ENCODE measurements around the gene ZNG1B. TPM values are rescaled to one million over a fixed set of nuclear protein-coding genes. Genes with fewer than 3 reads are reported as not detected.
"Not testable (repeated sequence)": the region's sequence is repeated elsewhere in the genome, so short reads cannot be mapped to it uniquely, and the experiment has no call there.

Gene ZNG1B
- total RNA-seq, 5 donors from 2014 or later (not counting 1 experiment from before 2014, with no cell fraction given), result 27.6 to 35.3 (median 33.4) TPM

DNA sequence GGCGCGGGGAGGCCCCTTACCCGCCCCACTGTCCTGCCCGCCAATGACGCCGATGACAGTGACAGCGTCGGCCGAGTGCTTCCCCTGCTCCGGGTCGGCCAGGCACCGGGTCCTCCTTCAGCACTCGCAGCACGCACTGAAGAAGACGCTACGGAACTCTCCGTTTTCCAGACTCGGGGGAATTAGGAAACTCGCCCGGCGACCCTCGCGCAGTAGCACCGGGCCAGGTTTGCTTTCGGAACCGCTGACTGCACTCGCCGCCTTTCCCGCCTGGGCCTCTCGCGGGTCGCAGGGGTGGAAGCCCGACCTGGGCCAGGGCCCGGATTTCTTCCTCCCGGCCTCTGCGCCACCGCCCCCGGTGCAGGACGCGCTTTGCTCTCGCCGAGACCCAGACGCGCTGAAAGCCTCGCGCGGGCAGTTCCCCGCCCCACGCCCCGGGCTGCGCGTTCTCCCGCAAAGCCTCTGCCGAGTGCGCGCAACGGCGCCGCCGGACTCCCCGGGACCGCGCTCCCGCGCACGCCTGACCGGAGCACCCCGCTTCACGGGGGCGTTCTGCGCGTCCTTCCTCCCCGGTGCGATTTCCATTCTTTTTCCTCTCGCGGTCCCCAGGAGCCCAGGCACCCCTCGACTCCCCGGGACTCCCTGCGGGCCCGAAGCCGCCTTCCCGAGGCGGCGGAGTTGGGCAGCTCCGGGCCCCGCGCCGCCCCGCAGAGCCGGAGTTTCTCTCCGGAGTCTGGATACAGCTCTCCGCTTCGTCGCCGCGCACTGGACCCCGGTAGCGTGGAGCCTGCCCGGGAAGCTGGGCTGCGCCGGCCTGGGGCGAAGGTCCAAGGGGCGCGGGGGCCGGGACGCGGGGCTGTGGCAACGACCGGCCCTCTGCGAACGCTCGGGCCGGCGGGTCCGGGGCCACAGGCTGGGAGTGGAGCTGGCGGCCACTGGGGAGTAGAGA lies 65.9 kb downstream of the ZNG1B start:
- POLR2A ChIA-PET; CTCF ChIA-PET; H3K27ac ChIP-seq (ENCODE audit: low read length); H3K36me3 ChIP-seq (ENCODE audit: control insufficient read depth in 2 of 2, extremely low read depth in 1 of 2, insufficient read depth in 1 of 2, low read length in 1 of 2); H3K9me3 Mint-ChIP-seq; H3K27ac Mint-ChIP-seq; H3K9me3 ChIP-seq; H3K36me3 Mint-ChIP-seq: not testable (repeated sequence)
- DNase-seq (peak in 19 of 35 experiments; percentile 1 to 64 (median 27)), ATAC-seq (replicated peaks in 1 of 4) (peak; percentile 65 to 79 (median 68))
- Mint-ChIP-seq H3K4me3 (peak overlapping the region; percentile 58 to 64 (median 62)), H3K27me3 (peaks cover 15 to 25% of the 10 kb centered on the region in 2 donors), H3K4me1 (peaks cover 0 to 25% (median 17%) of the 10 kb centered on the region in 3 donors)
- Histone ChIP-seq H3K27me3 (replicated peaks in 1 of 2; ENCODE audit: control insufficient read depth in 2 of 2, extremely low read depth in 1 of 2, insufficient read depth in 2 of 2, low read length in 1 of 2) (peaks cover 0 to 45% of the 10 kb centered on the region in 2 experiments), H3K4me3 (ENCODE audit: control insufficient read depth in 1 of 2, extremely low read depth in 1 of 2, low read length in 1 of 2) (peak overlapping the region; percentile 39 to 75), H3K4me1 (ENCODE audit: control insufficient read depth in 1 of 2, extremely low read depth in 1 of 2, insufficient read depth in 2 of 2, low read length in 2 of 2) (peaks cover 4 to 40% of the 10 kb centered on the region in 2 experiments)
- 1% methylated on average over 91 of the region's 116 CpGs for WGBS (ENCODE audit: insufficient coverage)

DNA sequence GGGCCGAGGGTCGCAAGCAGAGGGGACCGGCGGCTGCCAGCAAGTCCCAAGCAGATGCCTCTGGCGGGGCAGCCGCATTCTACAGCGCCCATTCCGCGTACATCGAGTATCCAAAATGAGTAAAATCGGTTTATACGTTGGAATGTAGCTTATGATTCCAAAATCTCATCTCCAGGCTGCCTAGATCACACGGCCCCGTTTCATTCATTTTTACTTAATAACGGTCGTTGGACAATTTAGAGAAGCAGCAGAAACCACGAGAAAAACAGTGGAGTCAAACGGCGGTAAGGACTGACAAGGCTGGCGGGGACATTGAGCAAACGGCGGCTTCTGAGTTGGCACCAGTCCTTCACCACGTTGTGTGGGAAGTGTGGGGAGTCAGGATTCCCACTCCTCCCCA lies 66.6 kb downstream of the ZNG1B start:
- H3K9me3 Mint-ChIP-seq; H3K36me3 Mint-ChIP-seq; H3K4me3 ChIP-seq (ENCODE audit: control insufficient read depth in 1 of 2, extremely low read depth in 1 of 2, low read length in 1 of 2); ATAC-seq (replicated peaks in 1 of 4); H3K27ac ChIP-seq (ENCODE audit: low read length); CTCF ChIA-PET; H3K9me3 ChIP-seq; POLR2A ChIA-PET; H3K36me3 ChIP-seq (ENCODE audit: control insufficient read depth in 2 of 2, extremely low read depth in 1 of 2, insufficient read depth in 1 of 2, low read length in 1 of 2); H3K27ac Mint-ChIP-seq: not testable (repeated sequence)
- Mint-ChIP-seq H3K27me3 (peaks cover 15 to 28% of the 10 kb centered on the region in 2 donors), H3K4me3 (peak overlapping the region in 2 of 3 donors; percentile 21 to 56), H3K4me1 (peaks cover 0 to 23% (median 16%) of the 10 kb centered on the region in 3 donors)
- peaks cover 4 to 39% of the 10 kb centered on the region in 2 experiments for H3K4me1 ChIP-seq (ENCODE audit: control insufficient read depth in 1 of 2, extremely low read depth in 1 of 2, insufficient read depth in 2 of 2, low read length in 2 of 2)
- H3K27me3 ChIP-seq (replicated peaks in 1 of 2; ENCODE audit: control insufficient read depth in 2 of 2, extremely low read depth in 1 of 2, insufficient read depth in 2 of 2, low read length in 1 of 2), result peaks cover 0 to 43% of the 10 kb centered on the region in 2 experiments
- no CpG with 5 or more reads among the region's 23 CpGs for WGBS (ENCODE audit: insufficient coverage)
- peak in 1 of 35 experiments; percentile 28 for DNase-seq

DNA sequence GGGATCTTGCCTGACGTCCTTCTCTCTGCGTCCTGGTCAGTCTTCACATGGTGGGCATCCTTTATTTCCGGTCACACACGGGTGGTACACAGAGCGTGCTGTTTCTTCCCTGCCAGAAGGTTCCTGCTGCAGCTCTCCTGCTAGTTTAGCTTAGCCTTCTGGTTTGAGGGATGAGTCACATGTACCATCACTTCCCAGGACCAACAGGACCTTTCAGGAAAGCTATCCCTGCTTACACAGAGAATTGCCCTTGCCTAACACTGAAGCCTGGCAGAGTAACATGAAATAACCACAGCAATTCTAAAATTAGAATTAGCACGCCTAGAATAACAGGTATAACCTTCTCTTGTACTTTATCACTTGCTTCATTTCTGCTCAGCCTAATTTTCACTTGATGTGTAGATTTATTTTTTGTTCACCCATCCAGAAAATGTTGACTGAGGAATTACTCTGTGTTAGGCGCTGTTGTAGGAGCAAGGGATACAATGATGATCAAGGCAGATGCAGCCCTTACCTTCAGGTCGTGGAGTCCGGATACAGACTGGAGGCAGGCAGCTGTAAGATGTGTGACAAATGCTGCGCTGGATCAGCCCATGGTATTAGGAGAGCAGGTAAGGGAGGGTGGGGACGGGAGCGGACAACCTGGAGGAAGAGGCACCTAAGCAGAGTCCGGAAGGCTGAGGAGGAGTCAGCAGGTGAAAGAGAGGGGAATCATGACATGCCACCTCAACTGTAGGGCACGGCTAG lies 70.1 kb downstream of the ZNG1B start:
- H3K9me3 Mint-ChIP-seq; H3K4me1 Mint-ChIP-seq; H3K4me3 ChIP-seq (ENCODE audit: control insufficient read depth in 1 of 2, extremely low read depth in 1 of 2, low read length in 1 of 2); H3K36me3 ChIP-seq (ENCODE audit: control insufficient read depth in 2 of 2, extremely low read depth in 1 of 2, insufficient read depth in 1 of 2, low read length in 1 of 2); H3K27ac Mint-ChIP-seq; H3K27ac ChIP-seq (ENCODE audit: low read length); H3K9me3 ChIP-seq; POLR2A ChIA-PET; DNase-seq; H3K4me3 Mint-ChIP-seq; H3K36me3 Mint-ChIP-seq; CTCF ChIA-PET: not testable (repeated sequence)
- H3K4me1 ChIP-seq (ENCODE audit: control insufficient read depth in 1 of 2, extremely low read depth in 1 of 2, insufficient read depth in 2 of 2, low read length in 2 of 2), result peaks cover 0 to 16% of the 10 kb centered on the region in 2 experiments
- peaks cover 12 to 24% of the 10 kb centered on the region in 2 donors for H3K27me3 Mint-ChIP-seq
- WGBS (ENCODE audit: insufficient coverage), result 11% methylated on average over 3 of the region's 14 CpGs
- peaks cover 0 to 23% of the 10 kb centered on the region in 2 experiments for H3K27me3 ChIP-seq (replicated peaks in 1 of 2; ENCODE audit: control insufficient read depth in 2 of 2, extremely low read depth in 1 of 2, insufficient read depth in 2 of 2, low read length in 1 of 2)
- peak in 1 of 4 experiments; percentile 26 for ATAC-seq (replicated peaks in 1 of 4)

DNA sequence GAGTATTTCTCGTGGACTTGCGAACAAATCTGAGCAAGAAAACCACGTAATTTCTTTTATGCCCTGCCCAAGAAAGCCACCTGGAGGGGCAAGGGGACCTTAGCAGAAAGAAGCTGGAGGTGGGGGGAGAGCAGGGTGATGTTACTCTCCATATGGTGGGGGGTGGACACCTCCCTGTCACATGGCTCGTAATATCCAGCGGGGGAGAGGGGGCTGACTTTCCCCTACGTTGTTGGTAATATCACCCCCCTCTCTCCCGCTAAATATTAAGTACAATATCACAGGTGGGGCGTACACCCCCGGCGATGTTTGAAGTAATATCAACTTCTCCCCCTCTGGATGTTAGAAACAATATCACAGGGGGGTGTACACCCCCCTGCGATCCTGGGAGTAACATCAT lies 70.7 kb downstream of the ZNG1B start:
- ATAC-seq (replicated peaks in 1 of 4); H3K36me3 ChIP-seq (ENCODE audit: control insufficient read depth in 2 of 2, extremely low read depth in 1 of 2, insufficient read depth in 1 of 2, low read length in 1 of 2); H3K36me3 Mint-ChIP-seq; CTCF ChIA-PET; H3K27ac Mint-ChIP-seq; H3K4me1 Mint-ChIP-seq; H3K27ac ChIP-seq (ENCODE audit: low read length); POLR2A ChIA-PET; H3K4me3 Mint-ChIP-seq; H3K9me3 ChIP-seq; H3K9me3 Mint-ChIP-seq; H3K4me1 ChIP-seq (ENCODE audit: control insufficient read depth in 1 of 2, extremely low read depth in 1 of 2, insufficient read depth in 2 of 2, low read length in 2 of 2); DNase-seq; H3K4me3 ChIP-seq (ENCODE audit: control insufficient read depth in 1 of 2, extremely low read depth in 1 of 2, low read length in 1 of 2): not testable (repeated sequence)
- H3K27me3 ChIP-seq (replicated peaks in 1 of 2; ENCODE audit: control insufficient read depth in 2 of 2, extremely low read depth in 1 of 2, insufficient read depth in 2 of 2, low read length in 1 of 2), result peaks cover 0 to 17% of the 10 kb centered on the region in 2 experiments
- peaks cover 12 to 21% of the 10 kb centered on the region in 2 donors for H3K27me3 Mint-ChIP-seq
- no CpG with 5 or more reads among the region's 11 CpGs for WGBS (ENCODE audit: insufficient coverage)

DNA sequence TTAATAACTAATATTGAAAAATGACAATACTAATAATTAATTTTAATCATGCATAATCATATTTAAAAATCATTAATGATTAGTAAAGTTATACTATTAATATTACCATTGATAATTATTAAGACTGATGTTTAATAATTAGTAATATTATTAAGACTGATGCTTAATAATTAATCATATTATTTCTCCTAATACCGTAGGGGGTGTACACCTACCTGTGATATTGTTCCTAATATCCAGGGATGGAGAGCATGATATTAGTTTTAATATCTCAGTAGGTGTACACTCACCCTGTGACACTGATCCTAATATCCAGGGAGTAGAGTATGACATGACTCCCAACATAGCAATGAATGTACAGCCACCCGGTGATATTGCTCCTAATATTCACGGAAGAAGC lies 73.4 kb downstream of the ZNG1B start:
- H3K4me3 ChIP-seq (ENCODE audit: control insufficient read depth in 1 of 2, extremely low read depth in 1 of 2, low read length in 1 of 2); CTCF ChIA-PET; DNase-seq; H3K4me3 Mint-ChIP-seq; H3K9me3 Mint-ChIP-seq; ATAC-seq (replicated peaks in 1 of 4); H3K36me3 Mint-ChIP-seq; H3K27me3 ChIP-seq (replicated peaks in 1 of 2; ENCODE audit: control insufficient read depth in 2 of 2, extremely low read depth in 1 of 2, insufficient read depth in 2 of 2, low read length in 1 of 2); H3K27ac Mint-ChIP-seq; H3K4me1 Mint-ChIP-seq; POLR2A ChIA-PET; H3K4me1 ChIP-seq (ENCODE audit: control insufficient read depth in 1 of 2, extremely low read depth in 1 of 2, insufficient read depth in 2 of 2, low read length in 2 of 2); H3K9me3 ChIP-seq; H3K27ac ChIP-seq (ENCODE audit: low read length); H3K36me3 ChIP-seq (ENCODE audit: control insufficient read depth in 2 of 2, extremely low read depth in 1 of 2, insufficient read depth in 1 of 2, low read length in 1 of 2): not testable (repeated sequence)
- no CpG with 5 or more reads among the region's 3 CpGs for WGBS (ENCODE audit: insufficient coverage)
- H3K27me3 Mint-ChIP-seq, result peaks cover 12 to 19% of the 10 kb centered on the region in 2 donors

DNA sequence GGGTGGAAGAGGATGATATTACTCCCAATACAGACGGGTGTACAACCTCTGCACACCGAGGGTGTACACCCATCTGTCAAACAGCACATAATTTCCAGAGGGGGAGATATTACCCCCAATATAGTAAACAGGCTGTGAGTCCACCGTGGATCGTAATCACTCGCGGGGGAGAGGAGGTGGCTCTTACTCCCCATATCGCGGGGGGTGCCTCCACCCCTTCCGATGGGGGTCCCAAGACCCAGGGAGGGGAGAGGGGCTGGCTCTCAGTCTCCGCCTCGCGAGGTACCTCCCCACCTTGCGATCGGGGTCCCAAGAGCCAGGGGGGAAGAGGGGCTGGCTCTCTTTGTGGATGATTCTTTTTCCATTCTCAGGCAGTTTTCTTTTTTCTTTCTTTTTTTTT lies 74.4 kb downstream of the ZNG1B start:
- POLR2A ChIA-PET; H3K27me3 ChIP-seq (replicated peaks in 1 of 2; ENCODE audit: control insufficient read depth in 2 of 2, extremely low read depth in 1 of 2, insufficient read depth in 2 of 2, low read length in 1 of 2); H3K4me1 ChIP-seq (ENCODE audit: control insufficient read depth in 1 of 2, extremely low read depth in 1 of 2, insufficient read depth in 2 of 2, low read length in 2 of 2); H3K36me3 Mint-ChIP-seq; H3K4me3 ChIP-seq (ENCODE audit: control insufficient read depth in 1 of 2, extremely low read depth in 1 of 2, low read length in 1 of 2); CTCF ChIA-PET; H3K27ac Mint-ChIP-seq; H3K27ac ChIP-seq (ENCODE audit: low read length); ATAC-seq (replicated peaks in 1 of 4); H3K9me3 Mint-ChIP-seq; DNase-seq; H3K4me3 Mint-ChIP-seq; H3K9me3 ChIP-seq; H3K4me1 Mint-ChIP-seq; H3K36me3 ChIP-seq (ENCODE audit: control insufficient read depth in 2 of 2, extremely low read depth in 1 of 2, insufficient read depth in 1 of 2, low read length in 1 of 2): not testable (repeated sequence)
- no CpG with 5 or more reads among the region's 14 CpGs for WGBS (ENCODE audit: insufficient coverage)
- H3K27me3 Mint-ChIP-seq, result peaks cover 12 to 19% of the 10 kb centered on the region in 2 donors
